Iris pigment epithelial cell (primary cell): ENCODE data around the gene PTPRF.

Source experiments
- DNase-seq: peaks from one replicate; pipeline ENCODE4 v3.0.0-alpha.2; 2011; ENCODE audit warnings: low read depth

PTPRF gene

GRCh38 chr1:43552813-43553212 is 22.1 kb downstream of the PTPRF start:
- no peak for DNase-seq

- peak; percentile 59 for DNase-seq
Measured at GRCh38 chr1:43554444-43554992, 23.8 kb downstream of the PTPRF start.

GRCh38 chr1:43556782-43557181 is 26.1 kb downstream of the PTPRF start:
- no peak for DNase-seq

- DNase-seq, result peak; percentile 31
Measured at GRCh38 chr1:43557744-43558245, 27.1 kb downstream of the PTPRF start.

GRCh38 chr1:43558346-43558841 is 27.7 kb downstream of the PTPRF start:
- DNase-seq, result peak; percentile 45

GRCh38 chr1:43559714-43560113 is 29.0 kb downstream of the PTPRF start:
- DNase-seq, result no peak

- no peak for DNase-seq
Measured at GRCh38 chr1:43560286-43560685, 29.6 kb downstream of the PTPRF start.

GRCh38 chr1:43563876-43564539 is 33.3 kb downstream of the PTPRF start:
- no peak for DNase-seq

- DNase-seq, result no peak
Measured at GRCh38 chr1:43564551-43565348, 34.1 kb downstream of the PTPRF start.

GRCh38 chr1:43565600-43566360 is 35.1 kb downstream of the PTPRF start:
- peak; percentile 59 for DNase-seq

- DNase-seq, result no peak
Measured at GRCh38 chr1:43566382-43567044, 35.8 kb downstream of the PTPRF start.

GRCh38 chr1:43569175-43569574 is 38.5 kb downstream of the PTPRF start:
- DNase-seq, result no peak

- DNase-seq, result no peak
Measured at GRCh38 chr1:43570277-43570676, 39.6 kb downstream of the PTPRF start.

- no peak for DNase-seq
Measured at GRCh38 chr1:43570715-43571114, 40.0 kb downstream of the PTPRF start.

- no peak for DNase-seq
Measured at GRCh38 chr1:43572084-43572483, 41.4 kb downstream of the PTPRF start.

GRCh38 chr1:43572538-43572937 is 41.9 kb downstream of the PTPRF start:
- no peak for DNase-seq

GRCh38 chr1:43573066-43573800 is 42.5 kb downstream of the PTPRF start:
- DNase-seq, result no peak

- no peak for DNase-seq
Measured at GRCh38 chr1:43576521-43576920, 45.8 kb downstream of the PTPRF start.

- no peak for DNase-seq
Measured at GRCh38 chr1:43577655-43578542, 47.2 kb downstream of the PTPRF start.

GRCh38 chr1:43580039-43580438 is 49.4 kb downstream of the PTPRF start:
- no peak for DNase-seq
